ENCODE data around the gene MT1E.
A peak's percentile ranks its signal among the peaks of the same experiment; 100 is the strongest.

MT1E gene

DNA sequence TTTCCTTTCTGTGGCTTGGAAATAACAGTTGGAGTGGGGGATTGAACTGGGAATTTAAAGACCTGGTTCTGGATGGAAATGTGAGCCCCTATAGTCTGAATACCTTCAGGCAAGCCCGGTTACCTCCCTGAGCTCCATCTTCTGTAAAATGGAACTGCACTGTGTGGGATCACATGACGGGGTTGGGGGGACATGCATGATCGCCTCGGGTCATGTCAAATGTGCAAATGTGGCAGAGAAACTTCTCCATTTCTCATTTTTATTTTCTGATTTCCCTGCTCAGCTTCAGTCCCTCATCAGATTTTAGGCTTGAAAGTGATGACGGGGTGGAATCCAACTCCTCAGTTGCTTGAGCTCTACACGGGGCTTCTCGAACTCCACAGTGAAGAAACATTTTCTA is 27.6 kb downstream of the MT1E start:
- Histone ChIP-seq H3K27me3 (ENCODE audit: insufficient read depth, poor library complexity, severe bottlenecking) (no peaks in the 10 kb centered on the region), H3K4me3 (ENCODE audit: severe bottlenecking) (no peak overlapping the region), H3K27ac (ENCODE audit: poor library complexity, severe bottlenecking) (no peak overlapping the region), H3K4me1 (ENCODE audit: insufficient read depth, poor library complexity, severe bottlenecking) (peaks cover 18% of the 10 kb centered on the region), H3K9me3 (ENCODE audit: severe bottlenecking) (no peaks in the 10 kb centered on the region), H3K36me3 (ENCODE audit: low read depth) (no peaks in the 10 kb centered on the region)
- DNase-seq (ENCODE audit: low spot score) (no peak), ATAC-seq (ENCODE audit: low read depth) (no peak)
- TF ChIP-seq, protein P1, sequence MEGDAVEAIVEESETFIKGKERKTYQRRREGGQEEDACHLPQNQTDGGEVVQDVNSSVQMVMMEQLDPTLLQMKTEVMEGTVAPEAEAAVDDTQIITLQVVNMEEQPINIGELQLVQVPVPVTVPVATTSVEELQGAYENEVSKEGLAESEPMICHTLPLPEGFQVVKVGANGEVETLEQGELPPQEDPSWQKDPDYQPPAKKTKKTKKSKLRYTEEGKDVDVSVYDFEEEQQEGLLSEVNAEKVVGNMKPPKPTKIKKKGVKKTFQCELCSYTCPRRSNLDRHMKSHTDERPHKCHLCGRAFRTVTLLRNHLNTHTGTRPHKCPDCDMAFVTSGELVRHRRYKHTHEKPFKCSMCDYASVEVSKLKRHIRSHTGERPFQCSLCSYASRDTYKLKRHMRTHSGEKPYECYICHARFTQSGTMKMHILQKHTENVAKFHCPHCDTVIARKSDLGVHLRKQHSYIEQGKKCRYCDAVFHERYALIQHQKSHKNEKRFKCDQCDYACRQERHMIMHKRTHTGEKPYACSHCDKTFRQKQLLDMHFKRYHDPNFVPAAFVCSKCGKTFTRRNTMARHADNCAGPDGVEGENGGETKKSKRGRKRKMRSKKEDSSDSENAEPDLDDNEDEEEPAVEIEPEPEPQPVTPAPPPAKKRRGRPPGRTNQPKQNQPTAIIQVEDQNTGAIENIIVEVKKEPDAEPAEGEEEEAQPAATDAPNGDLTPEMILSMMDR (IDR thresholded peaks at IDR 0.05; ENCODE audit: poor library complexity, severe bottlenecking): no peak

DNA sequence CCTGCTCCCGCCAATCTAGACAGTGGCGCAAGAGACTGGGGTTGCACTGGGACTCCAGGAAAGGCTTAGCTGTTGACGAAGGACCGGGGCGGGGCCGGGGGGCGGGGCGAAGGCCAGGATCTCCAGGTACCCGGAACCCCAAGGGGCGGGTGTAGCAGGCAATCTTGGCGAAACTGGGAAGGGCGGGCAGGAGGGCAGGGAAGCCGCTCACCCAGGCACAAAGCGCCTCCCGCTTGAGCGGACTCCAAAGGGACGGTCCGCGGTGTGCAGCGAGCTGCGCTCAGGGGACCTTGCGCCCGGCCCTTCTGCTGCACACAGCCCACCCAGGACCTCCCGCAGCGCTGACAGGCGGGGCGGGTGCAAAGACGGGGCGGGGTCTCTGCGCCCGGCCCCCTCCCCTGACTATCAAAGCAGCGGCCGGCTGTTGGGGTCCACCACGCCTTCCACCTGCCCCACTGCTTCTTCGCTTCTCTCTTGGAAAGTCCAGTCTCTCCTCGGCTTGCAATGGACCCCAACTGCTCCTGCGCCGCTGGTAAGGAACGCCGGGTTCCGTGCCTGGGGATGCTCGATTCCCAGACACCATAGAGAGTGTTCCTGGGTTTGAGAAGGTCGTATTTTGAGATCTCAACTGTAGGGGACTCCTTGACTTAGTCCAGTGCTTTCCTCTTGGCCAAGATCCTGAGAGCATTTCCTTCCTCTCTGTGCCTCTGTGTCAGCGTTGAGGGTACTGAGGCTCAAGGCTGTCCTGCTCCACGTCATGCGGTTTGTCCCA is 32.2 kb downstream of the MT1E start, which contains the start of gene MT1F:
Gene MT1F, plus strand, starts transcription at position 405 of the 772 bp plus-strand sequence. Its CDS starts 100 bp downstream, at position 505.
- DNase-seq (ENCODE audit: low spot score) (peak; percentile 93), ATAC-seq (ENCODE audit: low read depth) (peak; percentile 94)
- TF ChIP-seq, protein P1 (IDR thresholded peaks at IDR 0.05; ENCODE audit: poor library complexity, severe bottlenecking): no peak
- Histone ChIP-seq H3K36me3 (ENCODE audit: low read depth) (no peaks in the 10 kb centered on the region), H3K4me1 (ENCODE audit: insufficient read depth, poor library complexity, severe bottlenecking) (peaks cover 3% of the 10 kb centered on the region), H3K9me3 (ENCODE audit: severe bottlenecking) (no peaks in the 10 kb centered on the region), H3K27me3 (ENCODE audit: insufficient read depth, poor library complexity, severe bottlenecking) (no peaks in the 10 kb centered on the region), H3K27ac (ENCODE audit: poor library complexity, severe bottlenecking) (peak within 1 kb of the TSS; percentile 3), H3K4me3 (ENCODE audit: severe bottlenecking) (peak within 1 kb of the TSS; percentile 42)

DNA sequence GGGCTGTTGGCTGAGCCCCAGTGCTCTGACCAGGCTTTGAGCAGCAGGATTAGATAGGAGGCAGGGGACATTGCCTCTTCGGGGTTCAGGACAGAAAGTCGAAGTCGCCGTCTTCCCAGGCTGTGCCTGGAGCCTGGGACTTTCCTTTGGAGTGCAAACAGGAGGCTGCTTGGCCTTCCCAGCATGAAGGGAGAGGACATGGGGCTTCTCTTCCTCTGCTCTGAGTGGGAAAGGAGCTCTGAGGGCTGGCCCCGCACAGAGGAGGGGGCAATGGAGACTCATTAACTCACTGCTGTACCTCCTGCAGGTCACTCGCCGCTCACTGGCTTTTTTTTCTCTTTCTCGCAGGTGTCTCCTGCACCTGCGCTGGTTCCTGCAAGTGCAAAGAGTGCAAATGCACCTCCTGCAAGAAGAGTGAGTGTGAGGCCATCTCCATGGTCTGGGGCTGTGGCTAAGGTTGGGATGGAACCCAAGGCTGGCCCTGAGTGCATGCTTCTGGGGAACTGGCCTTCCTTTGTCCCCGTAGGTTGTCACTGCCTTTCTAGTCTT is 32.8 kb downstream of the MT1E start:
- Histone ChIP-seq H3K27ac (ENCODE audit: poor library complexity, severe bottlenecking) (no peak overlapping the region), H3K9me3 (ENCODE audit: severe bottlenecking) (no peaks in the 10 kb centered on the region), H3K36me3 (ENCODE audit: low read depth) (no peaks in the 10 kb centered on the region), H3K27me3 (ENCODE audit: insufficient read depth, poor library complexity, severe bottlenecking) (no peaks in the 10 kb centered on the region), H3K4me3 (ENCODE audit: severe bottlenecking) (peak overlapping the region; percentile 42), H3K4me1 (ENCODE audit: insufficient read depth, poor library complexity, severe bottlenecking) (peaks cover 3% of the 10 kb centered on the region)
- TF ChIP-seq, protein P1 (IDR thresholded peaks at IDR 0.05; ENCODE audit: poor library complexity, severe bottlenecking): no peak
- no peak for ATAC-seq (ENCODE audit: low read depth)
- no peak for DNase-seq (ENCODE audit: low spot score)

DNA sequence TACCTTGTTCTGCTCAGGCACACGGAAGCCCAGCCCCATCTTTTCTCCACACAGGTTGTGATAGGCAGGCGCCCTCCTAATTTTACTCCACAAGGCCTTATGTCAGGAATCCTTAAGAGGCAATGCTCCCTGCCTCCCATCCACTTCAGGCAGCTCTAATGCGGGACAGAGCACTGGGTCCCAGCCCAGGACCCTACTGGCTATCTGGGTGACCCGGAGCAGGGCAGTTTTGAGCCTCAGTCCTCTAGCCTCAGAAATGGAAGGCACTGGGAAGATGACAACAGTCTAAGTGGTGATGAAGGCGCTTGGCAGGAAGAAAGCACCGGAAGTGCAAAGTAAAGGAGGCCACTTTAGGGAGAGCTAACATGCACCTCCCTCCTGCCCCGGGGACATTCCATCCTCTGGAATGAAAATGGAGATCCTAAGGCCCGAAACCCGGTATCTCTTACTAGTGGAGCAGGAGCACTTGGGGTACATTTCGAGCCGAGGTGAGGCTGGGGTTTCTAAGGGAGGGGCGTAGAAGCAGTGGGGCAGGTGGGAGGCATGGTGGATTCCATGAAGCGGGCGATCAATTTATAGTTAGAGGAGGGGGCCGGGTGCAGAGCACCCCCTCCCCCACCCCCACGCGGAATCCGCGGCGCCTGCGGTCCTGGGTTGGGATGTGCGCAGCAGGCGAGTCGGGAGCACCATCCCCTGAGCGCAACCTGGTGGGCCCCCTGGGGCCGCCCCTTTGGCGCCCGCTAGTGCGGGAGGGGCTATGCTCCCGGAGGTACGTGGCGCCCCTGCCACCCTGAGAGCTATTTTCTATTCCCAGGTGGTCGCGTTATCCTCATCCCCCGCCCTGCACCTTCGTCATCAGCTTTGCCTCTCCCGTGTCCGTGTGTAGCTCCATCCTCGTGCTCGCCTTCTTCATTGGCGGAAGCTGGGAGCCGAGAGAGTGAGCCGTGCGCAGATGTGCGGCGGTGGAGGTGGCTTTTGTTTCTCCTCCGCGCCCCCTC is 37.1 kb downstream of the MT1E start:
- H3K4me3 ChIP-seq (ENCODE audit: severe bottlenecking): no peak overlapping the region

More for the DNA sequence above, 37.1 kb downstream of the MT1E start:
- DNase-seq (ENCODE audit: low spot score): no peak
- Histone ChIP-seq H3K27me3 (ENCODE audit: insufficient read depth, poor library complexity, severe bottlenecking) (no peaks in the 10 kb centered on the region), H3K9me3 (ENCODE audit: severe bottlenecking) (no peaks in the 10 kb centered on the region), H3K27ac (ENCODE audit: poor library complexity, severe bottlenecking) (no peak overlapping the region), H3K4me1 (ENCODE audit: insufficient read depth, poor library complexity, severe bottlenecking) (no peaks in the 10 kb centered on the region), H3K36me3 (ENCODE audit: low read depth) (no peaks in the 10 kb centered on the region)
- no peak for ATAC-seq (ENCODE audit: low read depth)
- TF ChIP-seq, protein P1 (IDR thresholded peaks at IDR 0.05; ENCODE audit: poor library complexity, severe bottlenecking): no peak

All from RWPE2 (cell line).